SK-N-MC (cell line): ENCODE results near the gene MAPT.

Experiments
- EZH2 ChIP-seq: fragments of 200-600 bp; sonication (generic); IDR thresholded peaks from one replicate; pipeline ENCODE4 v1.6.1; 2017; ENCODE audit warnings: antibody characterized with exemption
- POLR2AphosphoS5 ChIP-seq: IDR thresholded peaks from 2 replicates; pipeline ENCODE4 v1.6.1; 2012; ENCODE audit warnings: mild to moderate bottlenecking, low read depth, low read length, borderline replicate concordance

DNA sequence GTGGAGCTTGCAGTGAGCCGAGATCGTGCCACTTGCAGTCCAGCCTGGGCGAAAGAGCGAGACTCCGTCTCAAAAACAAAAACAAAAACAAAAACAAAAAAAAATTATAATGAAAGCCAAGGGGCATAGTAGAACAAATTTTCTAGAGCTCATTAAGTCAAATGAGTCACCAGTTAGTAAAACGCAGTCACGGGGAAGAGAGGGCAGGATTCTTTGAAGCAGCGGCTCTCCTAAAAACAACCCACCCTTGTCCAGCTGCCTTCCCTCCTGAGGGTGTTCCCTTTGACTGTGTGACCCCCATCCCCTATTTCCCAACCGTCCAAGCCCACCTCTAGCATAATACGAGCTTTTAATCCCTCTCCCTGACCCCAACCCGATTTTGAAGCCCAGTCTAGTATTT lies 60.6 kb downstream of the MAPT start:
- no peak for TF ChIP-seq POLR2AphosphoS5
- TF ChIP-seq EZH2, result no peak
